SK-N-SH (cell line): ENCODE results near the gene BTBD3.
A peak's percentile ranks its signal among the peaks of the same experiment; 100 is the strongest.

Experiments
- CTCF ChIP-seq: fragments of 200-600 bp; sonication (generic); IDR thresholded peaks from 2 replicates; pipeline ENCODE4 v1.6.1; 2017; ENCODE audit warnings: antibody characterized with exemption, mild to moderate bottlenecking, moderate library complexity
- EP300 ChIP-seq, 2 experiments: IDR thresholded peaks; 2 replicates each; pipeline versions ENCODE4 v1.4.0 to v1.6.1; 2012; ENCODE audit warnings: borderline replicate concordance in 1 of 2, low read depth in 1 of 2, low read length in 1 of 2
- EZH2phosphoT487 ChIP-seq: fragments of 200-600 bp; sonication (generic); IDR thresholded peaks from 2 replicates; pipeline ENCODE4 v1.6.1; 2017; ENCODE audit warnings: low read depth, mixed run types, mild to moderate bottlenecking, antibody characterized with exemption, moderate library complexity, borderline replicate concordance
- FOSL2 ChIP-seq: IDR thresholded peaks from 2 replicates; pipeline ENCODE4 v1.4.0; 2012; ENCODE audit warnings: low read depth, mild to moderate bottlenecking, moderate library complexity, borderline replicate concordance
- FOXM1 ChIP-seq: IDR thresholded peaks from 2 replicates; pipeline ENCODE4 v1.4.0; 2012; ENCODE audit warnings: low read depth, mild to moderate bottlenecking
- POLR2AphosphoS5 ChIP-seq: IDR thresholded peaks from 2 replicates; pipeline ENCODE4 v1.6.1; 2012; ENCODE audit warnings: low read depth, low read length
- RCOR1 ChIP-seq: fragments of 150-350 bp; IDR thresholded peaks from 2 replicates; pipeline ENCODE4 v1.6.1; 2017; ENCODE audit warnings: antibody characterized with exemption, low read length
- RFX5 ChIP-seq: IDR thresholded peaks from 2 replicates; pipeline ENCODE4 v1.6.1; 2012; ENCODE audit warnings: mild to moderate bottlenecking, improper control_type of control experiment, low read length
- SIN3A ChIP-seq: IDR thresholded peaks from 2 replicates; pipeline ENCODE4 v1.6.1; 2012; ENCODE audit warnings: low read depth, mild to moderate bottlenecking, low read length, moderate library complexity, borderline replicate concordance
- TAF1 ChIP-seq: IDR thresholded peaks from 2 replicates; pipeline ENCODE4 v1.6.1; 2012; ENCODE audit warnings: low read depth, mild to moderate bottlenecking, low read length, moderate library complexity, borderline replicate concordance
- YY1 ChIP-seq: IDR thresholded peaks from 2 replicates; pipeline ENCODE4 v1.4.0; 2012; ENCODE audit warnings: low read depth, mild to moderate bottlenecking
- ZBTB33 ChIP-seq: IDR thresholded peaks from 2 replicates; pipeline ENCODE4 v1.4.0; 2012; ENCODE audit warnings: low read depth, borderline replicate concordance
- TF ChIP-seq, protein P1 (sequence below): IDR thresholded peaks from 2 replicates; pipeline ENCODE4 v1.6.1; 2012; ENCODE audit warnings: mild to moderate bottlenecking, low read depth, low read length, moderate library complexity

GRCh38 chr20:11902285-11902697 is 15.4 kb upstream of the BTBD3 start:
- no peak for TF ChIP-seq CTCF
- no peak for TF ChIP-seq RFX5
- TF ChIP-seq, protein P1, sequence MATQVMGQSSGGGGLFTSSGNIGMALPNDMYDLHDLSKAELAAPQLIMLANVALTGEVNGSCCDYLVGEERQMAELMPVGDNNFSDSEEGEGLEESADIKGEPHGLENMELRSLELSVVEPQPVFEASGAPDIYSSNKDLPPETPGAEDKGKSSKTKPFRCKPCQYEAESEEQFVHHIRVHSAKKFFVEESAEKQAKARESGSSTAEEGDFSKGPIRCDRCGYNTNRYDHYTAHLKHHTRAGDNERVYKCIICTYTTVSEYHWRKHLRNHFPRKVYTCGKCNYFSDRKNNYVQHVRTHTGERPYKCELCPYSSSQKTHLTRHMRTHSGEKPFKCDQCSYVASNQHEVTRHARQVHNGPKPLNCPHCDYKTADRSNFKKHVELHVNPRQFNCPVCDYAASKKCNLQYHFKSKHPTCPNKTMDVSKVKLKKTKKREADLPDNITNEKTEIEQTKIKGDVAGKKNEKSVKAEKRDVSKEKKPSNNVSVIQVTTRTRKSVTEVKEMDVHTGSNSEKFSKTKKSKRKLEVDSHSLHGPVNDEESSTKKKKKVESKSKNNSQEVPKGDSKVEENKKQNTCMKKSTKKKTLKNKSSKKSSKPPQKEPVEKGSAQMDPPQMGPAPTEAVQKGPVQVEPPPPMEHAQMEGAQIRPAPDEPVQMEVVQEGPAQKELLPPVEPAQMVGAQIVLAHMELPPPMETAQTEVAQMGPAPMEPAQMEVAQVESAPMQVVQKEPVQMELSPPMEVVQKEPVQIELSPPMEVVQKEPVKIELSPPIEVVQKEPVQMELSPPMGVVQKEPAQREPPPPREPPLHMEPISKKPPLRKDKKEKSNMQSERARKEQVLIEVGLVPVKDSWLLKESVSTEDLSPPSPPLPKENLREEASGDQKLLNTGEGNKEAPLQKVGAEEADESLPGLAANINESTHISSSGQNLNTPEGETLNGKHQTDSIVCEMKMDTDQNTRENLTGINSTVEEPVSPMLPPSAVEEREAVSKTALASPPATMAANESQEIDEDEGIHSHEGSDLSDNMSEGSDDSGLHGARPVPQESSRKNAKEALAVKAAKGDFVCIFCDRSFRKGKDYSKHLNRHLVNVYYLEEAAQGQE: no peak
- TF ChIP-seq SIN3A: no peak
- TF ChIP-seq YY1: no peak
- TF ChIP-seq FOXM1: no peak
- peak; percentile 48; the same call in 1 of the 2 replicates for TF ChIP-seq FOSL2
- no peak for TF ChIP-seq RCOR1
- no peak for TF ChIP-seq EP300 (IDR thresholded peaks at IDR 0.05; ENCODE audit: borderline replicate concordance in 1 of 2, low read depth in 1 of 2, low read length in 1 of 2)
- no peak for TF ChIP-seq TAF1
- no peak for TF ChIP-seq ZBTB33
- no peak for TF ChIP-seq EZH2phosphoT487
- no peak for TF ChIP-seq POLR2AphosphoS5
